Adrenal gland (tissue), 5 donors: ENCODE measurements around the gene REXO1.

Experiments
- POLR2A ChIP-seq, 2 donors: fragments of 450-650 bp; IDR thresholded peaks; one replicate each; pipeline ENCODE4 v1.6.1; 2017; ENCODE audit warnings: antibody characterized with exemption in 2 of 2, mild to moderate bottlenecking in 2 of 2, moderate library complexity in 1 of 2
- TF ChIP-seq, protein P1 (sequence below), 6 experiments: fragments of 450-650 bp in 4 of 6; fragments of 200-600 bp in 2 of 6; sonication (generic) in 1 of 6; IDR thresholded peaks; 1 replicate in 5 of 6; 2 replicates in 1 of 6; pipeline versions ENCODE4 v1.5.1 to v1.8.0; 2016 to 2021; ENCODE audit warnings: antibody characterized with exemption in 6 of 6, mild to moderate bottlenecking in 2 of 6, moderate library complexity in 1 of 6
- donor health status: DM: no; HTN: no; CAD: no.

GRCh38 chr19:1779574-1779973, 68.7 kb downstream of the REXO1 start:
- TF ChIP-seq, protein P1, sequence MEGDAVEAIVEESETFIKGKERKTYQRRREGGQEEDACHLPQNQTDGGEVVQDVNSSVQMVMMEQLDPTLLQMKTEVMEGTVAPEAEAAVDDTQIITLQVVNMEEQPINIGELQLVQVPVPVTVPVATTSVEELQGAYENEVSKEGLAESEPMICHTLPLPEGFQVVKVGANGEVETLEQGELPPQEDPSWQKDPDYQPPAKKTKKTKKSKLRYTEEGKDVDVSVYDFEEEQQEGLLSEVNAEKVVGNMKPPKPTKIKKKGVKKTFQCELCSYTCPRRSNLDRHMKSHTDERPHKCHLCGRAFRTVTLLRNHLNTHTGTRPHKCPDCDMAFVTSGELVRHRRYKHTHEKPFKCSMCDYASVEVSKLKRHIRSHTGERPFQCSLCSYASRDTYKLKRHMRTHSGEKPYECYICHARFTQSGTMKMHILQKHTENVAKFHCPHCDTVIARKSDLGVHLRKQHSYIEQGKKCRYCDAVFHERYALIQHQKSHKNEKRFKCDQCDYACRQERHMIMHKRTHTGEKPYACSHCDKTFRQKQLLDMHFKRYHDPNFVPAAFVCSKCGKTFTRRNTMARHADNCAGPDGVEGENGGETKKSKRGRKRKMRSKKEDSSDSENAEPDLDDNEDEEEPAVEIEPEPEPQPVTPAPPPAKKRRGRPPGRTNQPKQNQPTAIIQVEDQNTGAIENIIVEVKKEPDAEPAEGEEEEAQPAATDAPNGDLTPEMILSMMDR (IDR thresholded peaks at IDR 0.05), result no peak
- TF ChIP-seq POLR2A (IDR thresholded peaks at IDR 0.05), result no peak
